GM23338 (cell line): ENCODE measurements around the gene ADPGK. TPM values are rescaled to one million over a fixed set of nuclear protein-coding genes. Genes with fewer than 3 reads are reported as not detected.

ENCODE experiments used
- ATAC-seq: fragments of 200-7000 bp; cut with Tn5 transposase; 3 replicates; pipeline ENCODE4 v1.9.1; 2020
- DNase-seq: peaks from one replicate; pipeline ENCODE4 v3.0.0-alpha.2; 2015; ENCODE audit warnings: low spot score
- H2AFZ ChIP-seq: fragments of 200-600 bp; sonication (generic); 2 replicates; pipeline ENCODE4 v1.8.0; 2016; ENCODE audit warnings: antibody characterized with exemption, mild to moderate bottlenecking, moderate library complexity
- H3F3A ChIP-seq: fragments of 200-600 bp; sonication (generic); replicated peaks from 2 replicates; pipeline ENCODE4 v1.8.0; 2017; ENCODE audit warnings: antibody characterized with exemption, mixed run types, low read depth
- H3K27ac ChIP-seq: fragments of 200-600 bp; sonication (generic); 2 replicates; pipeline ENCODE4 v1.6.1; 2016; ENCODE audit warnings: low read depth
- H3K27me3 ChIP-seq: fragments of 200-600 bp; sonication (generic); 2 replicates; pipeline ENCODE4 v1.8.0; 2016; ENCODE audit warnings: mild to moderate bottlenecking, mixed run types, moderate library complexity; ENCODE audit not compliant: insufficient read depth
- H3K36me3 ChIP-seq: fragments of 200-600 bp; sonication (generic); 2 replicates; pipeline ENCODE4 v1.8.0; 2016; ENCODE audit warnings: mild to moderate bottlenecking; ENCODE audit not compliant: insufficient read depth
- H3K4me1 ChIP-seq: fragments of 200-600 bp; sonication (generic); 2 replicates; pipeline ENCODE4 v1.8.0; 2016; ENCODE audit warnings: mild to moderate bottlenecking, moderate library complexity; ENCODE audit not compliant: insufficient read depth
- H3K4me2 ChIP-seq: fragments of 200-600 bp; sonication (generic); 2 replicates; pipeline ENCODE4 v1.7.1; 2017; ENCODE audit warnings: mixed run types
- H3K4me3 ChIP-seq: fragments of 200-600 bp; sonication (generic); 2 replicates; pipeline ENCODE4 v1.6.1; 2016; ENCODE audit warnings: mixed run types
- H3K79me2 ChIP-seq: fragments of 200-600 bp; sonication (generic); replicated peaks from 2 replicates; pipeline ENCODE4 v1.8.0; 2017; ENCODE audit warnings: mild to moderate bottlenecking; ENCODE audit not compliant: insufficient read depth
- H3K9me2 ChIP-seq: fragments of 200-600 bp; sonication (generic); 2 replicates; pipeline ENCODE4 v1.8.0; 2017; ENCODE audit not compliant: insufficient read depth
- H4K20me1 ChIP-seq: fragments of 200-600 bp; sonication (generic); replicated peaks from 2 replicates; pipeline ENCODE4 v1.8.0; 2017; ENCODE audit warnings: mild to moderate bottlenecking; ENCODE audit not compliant: insufficient read depth
- H3K27ac Mint-ChIP-seq: 2 replicates; pipeline ENCODE4 v1.8.0; 2020; ENCODE audit warnings: inconsistent platforms, mild to moderate bottlenecking, moderate library complexity, mixed read lengths
- H3K27me3 Mint-ChIP-seq: 3 replicates; pipeline ENCODE4 v1.8.0; 2022; ENCODE audit warnings: low read depth, mild to moderate bottlenecking, moderate library complexity, mixed read lengths, inconsistent platforms; ENCODE audit not compliant: insufficient read depth, poor library complexity
- H3K36me3 Mint-ChIP-seq: 3 replicates; pipeline ENCODE4 v1.8.0; 2021; ENCODE audit warnings: low read depth, mild to moderate bottlenecking, inconsistent platforms, moderate library complexity, mixed read lengths
- H3K4me1 Mint-ChIP-seq: 3 replicates; pipeline ENCODE4 v1.8.0; 2020; ENCODE audit warnings: mild to moderate bottlenecking, inconsistent platforms, mixed read lengths
- H3K4me3 Mint-ChIP-seq: 3 replicates; pipeline ENCODE4 v1.8.0; 2021; ENCODE audit warnings: moderate library complexity, mild to moderate bottlenecking, inconsistent platforms, mixed read lengths
- H3K9me3 Mint-ChIP-seq: 3 replicates; pipeline ENCODE4 v1.8.0; 2020; ENCODE audit warnings: moderate library complexity, mild to moderate bottlenecking, inconsistent platforms, mixed read lengths
- CREB1 ChIP-seq: fragments of 250-450 bp; sonication (Bioruptor Pico); IDR thresholded peaks from 2 replicates; pipeline ENCODE4 v1.5.0; 2020; ENCODE audit warnings: low read depth, mild to moderate bottlenecking, moderate library complexity
- EZH2 ChIP-seq: fragments of 200-600 bp; sonication (generic); IDR thresholded peaks from one replicate; pipeline ENCODE4 v1.8.0; 2017; ENCODE audit warnings: antibody characterized with exemption, mild to moderate bottlenecking, low read depth; ENCODE audit not compliant: unreplicated experiment
- JUNB ChIP-seq: IDR thresholded peaks from one replicate; pipeline ENCODE4 v1.6.1; 2016; ENCODE audit warnings: antibody characterized with exemption; ENCODE audit not compliant: unreplicated experiment
- STAT1 ChIP-seq: IDR thresholded peaks from one replicate; pipeline ENCODE4 v1.6.1; 2016; ENCODE audit warnings: antibody characterized with exemption; ENCODE audit not compliant: unreplicated experiment
- ZNF114 ChIP-seq: fragments of 250-450 bp; sonication (Bioruptor Pico); IDR thresholded peaks from 2 replicates; pipeline ENCODE4 v1.5.0; 2020; ENCODE audit warnings: mild to moderate bottlenecking, moderate library complexity
- ZNF331 ChIP-seq: fragments of 250-450 bp; sonication (Bioruptor Pico); IDR thresholded peaks from 2 replicates; pipeline ENCODE4 v1.5.0; 2020; ENCODE audit warnings: low read depth, mild to moderate bottlenecking, moderate library complexity
- ZNF462 ChIP-seq: fragments of 250-450 bp; sonication (Bioruptor Pico); IDR thresholded peaks from 2 replicates; pipeline ENCODE4 v1.5.0; 2020; ENCODE audit warnings: mild to moderate bottlenecking, moderate library complexity
- polyA plus RNA-seq: library from polyadenylated mRNA; unstranded; fragments of >200 nt; fragmentation: Nextera tagmentation; extraction: Ambion mirVana; gene quantifications from 2 replicates; pipeline ENCODE4 v1.2.1, GENCODE V29; 2016
- total RNA-seq: library from RNA; depleted of rRNA; stranded (reverse); fragments of >200 nt; shearing (Covaris generic); gene quantifications from 2 replicates; pipeline ENCODE4 v1.2.3, GENCODE V29; 2014

The ADPGK gene
- total and polyA plus RNA-seq, 2 experiments from 2014 or later = 21.5 to 57.0 TPM

GRCh38 chr15:72781631-72782030 lies 1.9 kb downstream of the ADPGK start:
- peak overlapping the region; percentile 95 for H3K4me3 ChIP-seq
- H3K27ac ChIP-seq = no peak overlapping the region
- peak overlapping the region; percentile 85 for H3K4me2 ChIP-seq
- H3K79me2 ChIP-seq = peaks cover 67% of the 10 kb centered on the region
- H3K9me2 ChIP-seq = no peaks in the 10 kb centered on the region
- H3K4me1 ChIP-seq = peaks cover 16% of the 10 kb centered on the region
- Mint-ChIP-seq H3K9me3 (no peaks in the 10 kb centered on the region), H3K4me1 (peaks cover 15% of the 10 kb centered on the region), H3K27ac (no peak overlapping the region), H3K27me3 (no peaks in the 10 kb centered on the region), H3K36me3 (peaks cover 3% of the 10 kb centered on the region), H3K4me3 (peak overlapping the region; percentile 91)
- H4K20me1 ChIP-seq = peaks cover 14% of the 10 kb centered on the region
- H3K36me3 ChIP-seq = peaks cover 3% of the 10 kb centered on the region
- no peak overlapping the region for H2AFZ ChIP-seq
- peaks cover 5% of the 10 kb centered on the region; the same call in 1 of the 2 replicates for H3F3A ChIP-seq
- no peaks in the 10 kb centered on the region for H3K27me3 ChIP-seq
- no peak for DNase-seq
- TF ChIP-seq STAT1 (no peak), JUNB (no peak), ZNF462 (no peak), EZH2 (no peak), CREB1 (no peak), ZNF331 (CRISPR knock-in tag) (no peak)
- no peak for ATAC-seq

DNA sequence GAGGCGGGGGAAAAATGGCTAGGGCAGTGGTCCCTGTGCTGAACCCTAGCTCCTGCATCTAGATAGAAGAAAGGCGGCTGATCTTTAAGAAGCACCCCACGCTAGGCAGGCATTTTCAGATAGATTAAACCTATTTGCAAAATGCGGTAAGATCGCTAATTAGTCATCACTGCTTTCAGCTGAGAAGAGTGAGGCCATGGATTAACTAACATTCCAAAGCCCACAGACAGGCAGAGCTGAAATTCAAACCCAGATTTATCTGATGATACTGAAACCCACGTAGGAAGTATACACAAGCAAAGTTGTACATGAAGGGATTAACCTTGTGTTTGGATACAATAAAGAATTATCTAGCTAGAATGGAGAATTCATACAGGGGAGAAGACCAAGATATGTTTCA lies 4.8 kb downstream of the ADPGK start:
- Histone ChIP-seq H3K36me3 (peaks cover 3% of the 10 kb centered on the region), H3K27ac (no peak overlapping the region), H3K4me1 (peaks cover 16% of the 10 kb centered on the region), H3K79me2 (peaks cover 87% of the 10 kb centered on the region), H3K4me2 (no peak overlapping the region), H3K4me3 (no peak overlapping the region), H4K20me1 (peaks cover 25% of the 10 kb centered on the region), H2AFZ (no peak overlapping the region), H3K9me2 (no peaks in the 10 kb centered on the region), H3K27me3 (no peaks in the 10 kb centered on the region), H3F3A (no peaks in the 10 kb centered on the region)
- H3K36me3 Mint-ChIP-seq = peaks cover 11% of the 10 kb centered on the region
- no peaks in the 10 kb centered on the region for H3K9me3 Mint-ChIP-seq
- H3K27ac Mint-ChIP-seq = no peak overlapping the region
- no peak overlapping the region for H3K4me3 Mint-ChIP-seq
- H3K27me3 Mint-ChIP-seq = peaks cover 2% of the 10 kb centered on the region
- DNase-seq = no peak
- H3K4me1 Mint-ChIP-seq = peaks cover 15% of the 10 kb centered on the region
- no peak for ATAC-seq
- TF ChIP-seq ZNF462 (no peak), ZNF114 (CRISPR knock-in tag) (no peak), JUNB (no peak), CREB1 (no peak)
